ENCODE data around the gene ADORA2B. TPM values are rescaled to one million over a fixed set of nuclear protein-coding genes. Genes with fewer than 3 reads are reported as not detected.
"Not testable (repeated sequence)": the region's sequence is repeated elsewhere in the genome, so short reads cannot be mapped to it uniquely, and the experiment has no call there.

Gene ADORA2B
- 1 to 10 TPM in 3 of 6 experiments, under 1 TPM in 3; 0.91 to 1.2 (median 1.0) TPM for total RNA-seq (2021; fragmentation: NEBNext Ultra II Directional; extraction: Animal tissue kit (Norgen Biotek cat#: 25700))
- long read RNA-seq, partial matches to known transcripts = 0 of 3 reads
- long read RNA-seq, other reads (novel, unspliced or antisense) = 0 of 3 reads

DNA sequence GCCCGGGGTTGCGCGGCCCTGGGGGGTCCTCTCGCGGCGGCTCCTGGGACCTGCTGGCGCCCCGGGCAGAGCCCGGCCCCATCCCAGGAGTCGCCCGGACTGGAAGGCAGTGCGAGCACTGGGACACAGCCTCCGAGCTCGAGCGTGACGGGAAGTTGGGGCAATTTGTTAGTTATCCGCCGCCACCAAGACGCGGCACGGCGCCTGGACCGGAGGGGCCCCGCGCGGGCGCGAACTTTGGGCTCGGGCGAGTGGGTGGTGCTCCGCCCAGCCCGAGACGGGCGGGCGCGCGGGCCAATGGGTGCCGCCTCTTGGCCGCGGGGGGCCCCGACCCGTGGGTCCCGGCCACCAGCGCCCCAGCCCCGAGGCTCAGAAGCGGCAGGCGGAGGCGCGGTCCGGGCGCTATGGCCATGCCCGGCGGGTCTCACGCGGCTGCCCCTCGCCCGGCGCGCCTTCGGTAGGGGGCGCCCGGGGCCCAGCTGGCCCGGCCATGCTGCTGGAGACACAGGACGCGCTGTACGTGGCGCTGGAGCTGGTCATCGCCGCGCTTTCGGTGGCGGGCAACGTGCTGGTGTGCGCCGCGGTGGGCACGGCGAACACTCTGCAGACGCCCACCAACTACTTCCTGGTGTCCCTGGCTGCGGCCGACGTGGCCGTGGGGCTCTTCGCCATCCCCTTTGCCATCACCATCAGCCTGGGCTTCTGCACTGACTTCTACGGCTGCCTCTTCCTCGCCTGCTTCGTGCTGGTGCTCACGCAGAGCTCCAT lies at the start of gene ADORA2B:
TSS of gene ADORA2B (plus strand) at position 372 of the 768 bp plus-strand sequence. CDS start at position 491, 119 bp downstream.
- peaks cover 31% of the 10 kb centered on the region for H3K4me1 Mint-ChIP-seq (ENCODE audit: low read depth)
- peak within 1 kb of the TSS; percentile 79 for H3K4me3 Mint-ChIP-seq
- H3K27ac Mint-ChIP-seq = peak within 1 kb of the TSS; percentile 1; the same call in 1 of the 2 replicates
- H3K27me3 Mint-ChIP-seq (ENCODE audit: insufficient read depth) = peaks cover 9% of the 10 kb centered on the region
- no peaks in the 10 kb centered on the region; the same call in 1 of the 2 replicates for H3K9me3 Mint-ChIP-seq
- TF ChIP-seq, protein P1, sequence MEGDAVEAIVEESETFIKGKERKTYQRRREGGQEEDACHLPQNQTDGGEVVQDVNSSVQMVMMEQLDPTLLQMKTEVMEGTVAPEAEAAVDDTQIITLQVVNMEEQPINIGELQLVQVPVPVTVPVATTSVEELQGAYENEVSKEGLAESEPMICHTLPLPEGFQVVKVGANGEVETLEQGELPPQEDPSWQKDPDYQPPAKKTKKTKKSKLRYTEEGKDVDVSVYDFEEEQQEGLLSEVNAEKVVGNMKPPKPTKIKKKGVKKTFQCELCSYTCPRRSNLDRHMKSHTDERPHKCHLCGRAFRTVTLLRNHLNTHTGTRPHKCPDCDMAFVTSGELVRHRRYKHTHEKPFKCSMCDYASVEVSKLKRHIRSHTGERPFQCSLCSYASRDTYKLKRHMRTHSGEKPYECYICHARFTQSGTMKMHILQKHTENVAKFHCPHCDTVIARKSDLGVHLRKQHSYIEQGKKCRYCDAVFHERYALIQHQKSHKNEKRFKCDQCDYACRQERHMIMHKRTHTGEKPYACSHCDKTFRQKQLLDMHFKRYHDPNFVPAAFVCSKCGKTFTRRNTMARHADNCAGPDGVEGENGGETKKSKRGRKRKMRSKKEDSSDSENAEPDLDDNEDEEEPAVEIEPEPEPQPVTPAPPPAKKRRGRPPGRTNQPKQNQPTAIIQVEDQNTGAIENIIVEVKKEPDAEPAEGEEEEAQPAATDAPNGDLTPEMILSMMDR (IDR thresholded peaks at IDR 0.05) = peak; percentile 71
- peak; percentile 17 for DNase-seq
- no peaks in the 10 kb centered on the region; the same call in 1 of the 2 replicates for H3K36me3 Mint-ChIP-seq (ENCODE audit: low read depth)

- no peaks in the 10 kb centered on the region for H3K36me3 Mint-ChIP-seq (ENCODE audit: low read depth)
Observed at GRCh38 chr17:15896277-15896676, 48.7 kb upstream of the ADORA2B start.

DNA sequence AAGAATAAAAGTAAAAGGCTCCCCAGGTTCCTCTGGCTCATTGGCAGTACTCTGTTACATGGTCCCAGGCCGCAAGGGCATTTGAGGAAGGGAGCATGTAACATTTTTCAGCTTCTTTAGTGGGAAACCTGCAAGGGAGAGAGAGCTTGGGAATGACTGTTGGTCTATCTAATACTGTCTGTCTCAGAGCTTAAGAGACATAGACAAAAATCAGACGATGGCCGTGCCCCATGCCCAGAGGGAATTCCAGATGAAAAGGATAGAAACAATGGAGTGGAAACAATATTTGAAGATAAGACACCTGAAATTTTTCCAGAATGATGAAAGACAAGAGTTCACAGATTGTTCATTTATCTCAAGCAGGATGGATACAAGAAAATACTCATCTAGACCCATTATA lies 48.1 kb upstream of the ADORA2B start:
- Mint-ChIP-seq H3K27ac (no peak overlapping the region), H3K36me3 (ENCODE audit: low read depth) (no peaks in the 10 kb centered on the region), H3K4me1 (ENCODE audit: low read depth) (no peaks in the 10 kb centered on the region), H3K9me3 (peaks cover 4% of the 10 kb centered on the region; the same call in 1 of the 2 replicates), H3K4me3 (no peak overlapping the region; the same call in 1 of the 2 replicates), H3K27me3 (ENCODE audit: insufficient read depth) (peaks cover 26% of the 10 kb centered on the region)
- DNase-seq = no peak
- TF ChIP-seq, protein P1 (IDR thresholded peaks at IDR 0.05) = no peak

More at GRCh38 chr17:15896277-15896676, 48.7 kb upstream of the ADORA2B start:
- no peak for DNase-seq
- TF ChIP-seq, protein P1 (IDR thresholded peaks at IDR 0.05) = no peak
- Mint-ChIP-seq H3K4me1 (ENCODE audit: low read depth) (no peaks in the 10 kb centered on the region), H3K27ac (no peak overlapping the region), H3K4me3 (no peak overlapping the region), H3K9me3 (peaks cover 4% of the 10 kb centered on the region; the same call in 1 of the 2 replicates), H3K27me3 (ENCODE audit: insufficient read depth) (peaks cover 26% of the 10 kb centered on the region)

GRCh38 chr17:15899596-15899995 lies 45.3 kb upstream of the ADORA2B start:
- not testable (repeated sequence) for H3K4me3 Mint-ChIP-seq; DNase-seq; H3K27ac Mint-ChIP-seq; H3K36me3 Mint-ChIP-seq (ENCODE audit: low read depth); H3K9me3 Mint-ChIP-seq; H3K4me1 Mint-ChIP-seq (ENCODE audit: low read depth)
- peaks cover 27% of the 10 kb centered on the region for H3K27me3 Mint-ChIP-seq (ENCODE audit: insufficient read depth)

DNA sequence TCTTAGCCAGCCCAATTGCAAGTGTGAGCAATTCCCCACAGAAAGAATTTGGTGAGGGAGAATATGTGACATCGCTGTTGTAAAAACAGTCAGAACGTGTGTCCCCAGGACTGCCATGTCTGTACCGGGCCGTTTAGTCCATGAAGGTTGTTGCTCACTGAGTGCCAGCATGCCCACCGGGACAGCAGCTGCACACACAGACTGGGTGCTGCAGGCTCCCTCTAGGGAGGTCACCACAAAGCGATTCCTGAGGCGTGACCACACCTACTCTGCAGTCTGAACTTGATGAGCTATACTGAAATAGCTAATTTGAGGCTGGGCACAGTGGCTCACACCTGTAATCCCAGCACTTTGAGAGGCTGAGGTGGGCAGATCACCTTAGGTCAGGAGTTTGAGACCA lies 44.1 kb upstream of the ADORA2B start:
- H3K27me3 Mint-ChIP-seq (ENCODE audit: insufficient read depth) = peaks cover 20% of the 10 kb centered on the region
- no peak overlapping the region for H3K4me3 Mint-ChIP-seq
- H3K27ac Mint-ChIP-seq = no peak overlapping the region
- DNase-seq = no peak
- no peaks in the 10 kb centered on the region for H3K36me3 Mint-ChIP-seq (ENCODE audit: low read depth)
- TF ChIP-seq, protein P1 (IDR thresholded peaks at IDR 0.05) = no peak
- H3K9me3 Mint-ChIP-seq = peaks cover 4% of the 10 kb centered on the region; the same call in 1 of the 2 replicates
- H3K4me1 Mint-ChIP-seq (ENCODE audit: low read depth) = no peaks in the 10 kb centered on the region

DNA sequence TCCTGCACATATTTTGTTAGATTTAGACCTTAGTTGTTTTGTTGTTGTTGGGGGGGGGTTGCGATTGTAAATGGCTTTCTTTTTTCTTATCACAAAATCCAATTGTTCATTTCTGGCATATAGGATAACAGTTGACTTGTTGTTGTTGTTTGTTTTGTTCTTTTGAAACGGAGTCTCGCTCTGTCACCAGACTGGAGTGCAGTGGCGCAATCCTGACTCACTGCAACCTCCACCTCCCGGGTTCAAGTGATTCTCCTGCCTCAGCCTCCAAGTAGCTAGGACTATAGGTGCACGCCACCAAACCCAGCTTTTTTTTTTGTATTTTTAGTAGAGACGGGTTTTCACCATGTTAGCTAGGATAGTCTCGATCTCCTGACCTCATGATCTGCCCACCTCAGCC lies 39.7 kb upstream of the ADORA2B start:
- H3K36me3 Mint-ChIP-seq (ENCODE audit: low read depth); H3K4me1 Mint-ChIP-seq (ENCODE audit: low read depth); DNase-seq; H3K4me3 Mint-ChIP-seq; H3K27ac Mint-ChIP-seq; H3K9me3 Mint-ChIP-seq: not testable (repeated sequence)
- peaks cover 19% of the 10 kb centered on the region for H3K27me3 Mint-ChIP-seq (ENCODE audit: insufficient read depth)

Data from HFFc6 (cell line).